OCI-LY1 (cell line): Measurements from ENCODE around the gene CPNE5.
A peak's percentile ranks its signal among the peaks of the same experiment; 100 is the strongest.

Experiments used
- H2AFZ ChIP-seq: fragments of 200-600 bp; sonication (generic), shearing (Covaris generic); 2 replicates; pipeline ENCODE4 v1.6.0; 2014; ENCODE audit warnings: antibody characterized with exemption, mild to moderate bottlenecking, low read length
- H3F3A ChIP-seq: fragments of 200-600 bp; sonication (generic), shearing (Covaris generic); 2 replicates; pipeline ENCODE4 v1.6.0; 2014; ENCODE audit warnings: mild to moderate bottlenecking, antibody characterized with exemption, low read length, moderate library complexity; ENCODE audit not compliant: insufficient read depth
- H3K27ac ChIP-seq: fragments of 200-600 bp; sonication (generic); 2 replicates; pipeline ENCODE4 v1.5.1; 2014; ENCODE audit warnings: low read length, mixed run types, mild to moderate bottlenecking, low read depth; ENCODE audit not compliant: poor library complexity, severe bottlenecking
- H3K27me3 ChIP-seq: fragments of 200-600 bp; sonication (generic); 2 replicates; pipeline ENCODE4 v1.6.0; 2014; ENCODE audit warnings: antibody characterized with exemption, mild to moderate bottlenecking, low read length, moderate library complexity; ENCODE audit not compliant: insufficient read depth
- H3K36me3 ChIP-seq: fragments of 200-600 bp; sonication (generic); 2 replicates; pipeline ENCODE4 v1.6.1; 2014; ENCODE audit warnings: mild to moderate bottlenecking, antibody characterized with exemption, low read length, moderate library complexity, mixed read lengths; ENCODE audit not compliant: insufficient read depth
- H3K4me1 ChIP-seq: fragments of 200-600 bp; sonication (generic); 2 replicates; pipeline ENCODE4 v1.5.1; 2014; ENCODE audit warnings: mild to moderate bottlenecking, low read length, moderate library complexity; ENCODE audit not compliant: insufficient read depth, severe bottlenecking
- H3K4me2 ChIP-seq: fragments of 200-600 bp; sonication (generic), shearing (Covaris generic); 2 replicates; pipeline ENCODE4 v1.6.1; 2014; ENCODE audit warnings: low read length
- H3K4me3 ChIP-seq: fragments of 200-600 bp; sonication (generic); 2 replicates; pipeline ENCODE4 v1.5.1; 2014; ENCODE audit warnings: low read length, low read depth, mild to moderate bottlenecking, mixed read lengths; ENCODE audit not compliant: poor library complexity, severe bottlenecking
- H3K79me2 ChIP-seq: fragments of 200-600 bp; shearing (Covaris generic); 2 replicates; pipeline ENCODE4 v1.6.1; 2016; ENCODE audit warnings: mixed run types, low read length, mixed read lengths; ENCODE audit not compliant: insufficient read depth
- H3K9ac ChIP-seq: fragments of 200-600 bp; sonication (generic), shearing (Covaris generic); 2 replicates; pipeline ENCODE4 v1.6.1; 2014; ENCODE audit warnings: mild to moderate bottlenecking, low read length, mixed read lengths
- H3K9me2 ChIP-seq: fragments of 200-600 bp; sonication (generic), shearing (Covaris generic); 2 replicates; pipeline ENCODE4 v1.6.1; 2014; ENCODE audit warnings: low read depth, mild to moderate bottlenecking, low read length, mixed read lengths
- H3K9me3 ChIP-seq: fragments of 200-600 bp; shearing (Covaris generic); 2 replicates; pipeline ENCODE4 v1.6.1; 2014; ENCODE audit warnings: low read length, mixed read lengths
- H4K20me1 ChIP-seq: fragments of 200-600 bp; sonication (generic), shearing (Covaris generic); 2 replicates; pipeline ENCODE4 v1.6.0; 2016; ENCODE audit warnings: mild to moderate bottlenecking, low read length; ENCODE audit not compliant: insufficient read depth
- CTCF ChIP-seq: fragments of 200-600 bp; sonication (generic), shearing (Covaris generic); IDR thresholded peaks from 2 replicates; pipeline ENCODE4 v1.5.1; 2017; ENCODE audit warnings: mild to moderate bottlenecking, antibody characterized with exemption, low read length, moderate library complexity, mixed read lengths
- EZH2 ChIP-seq: fragments of 200-600 bp; sonication (generic), shearing (Covaris generic); IDR thresholded peaks from 2 replicates; pipeline ENCODE4 v1.8.0; 2017; ENCODE audit warnings: borderline replicate concordance, mixed run types, mild to moderate bottlenecking, antibody characterized with exemption, low read length, moderate library complexity, mixed read lengths

CPNE5 gene

GRCh38 chr6:36760685-36761435, 78.4 kb downstream of the CPNE5 start:
- Histone ChIP-seq H2AFZ (no peak overlapping the region), H3K79me2 (no peaks in the 10 kb centered on the region), H3K4me2 (no peak overlapping the region; the same call in 1 of the 2 replicates), H3K4me3 (no peak overlapping the region), H3K4me1 (peaks cover 74% of the 10 kb centered on the region), H3K36me3 (no peaks in the 10 kb centered on the region), H3F3A (no peaks in the 10 kb centered on the region; the same call in 1 of the 2 replicates), H3K9me3 (no peaks in the 10 kb centered on the region), H3K27ac (peak overlapping the region; percentile 46), H4K20me1 (no peaks in the 10 kb centered on the region), H3K9ac (no peak overlapping the region; the same call in 1 of the 2 replicates), H3K27me3 (no peaks in the 10 kb centered on the region), H3K9me2 (no peaks in the 10 kb centered on the region)
- no peak for TF ChIP-seq EZH2
- no peak for TF ChIP-seq CTCF

- Histone ChIP-seq H3K27me3 (no peaks in the 10 kb centered on the region), H2AFZ (no peak overlapping the region), H3K9me3 (no peaks in the 10 kb centered on the region), H4K20me1 (no peaks in the 10 kb centered on the region), H3K4me2 (peak overlapping the region; percentile 80), H3K79me2 (no peaks in the 10 kb centered on the region), H3K27ac (peak overlapping the region; percentile 83), H3K9me2 (no peaks in the 10 kb centered on the region), H3K4me1 (peaks cover 74% of the 10 kb centered on the region), H3K9ac (no peak overlapping the region), H3K4me3 (peak overlapping the region; percentile 46), H3F3A (no peaks in the 10 kb centered on the region; the same call in 1 of the 2 replicates), H3K36me3 (peaks cover 12% of the 10 kb centered on the region; the same call in 1 of the 2 replicates)
- TF ChIP-seq CTCF, result peak; percentile 98
- TF ChIP-seq EZH2, result no peak
These were observed 80.0 kb downstream of the CPNE5 start for GRCh38 chr6:36759148-36759759.

GRCh38 chr6:36758516-36759147, 80.6 kb downstream of the CPNE5 start:
- Histone ChIP-seq H3K9ac (no peak overlapping the region), H3K4me3 (peak overlapping the region; percentile 46), H3K9me2 (no peaks in the 10 kb centered on the region)

More at GRCh38 chr6:36758516-36759147, 80.6 kb downstream of the CPNE5 start:
- Histone ChIP-seq H3F3A (no peaks in the 10 kb centered on the region; the same call in 1 of the 2 replicates), H3K79me2 (no peaks in the 10 kb centered on the region), H3K27me3 (no peaks in the 10 kb centered on the region), H3K36me3 (peaks cover 13% of the 10 kb centered on the region; the same call in 1 of the 2 replicates), H3K4me2 (peak overlapping the region; percentile 80), H4K20me1 (no peaks in the 10 kb centered on the region), H3K27ac (peak overlapping the region; percentile 83), H2AFZ (no peak overlapping the region), H3K4me1 (peaks cover 77% of the 10 kb centered on the region), H3K9me3 (no peaks in the 10 kb centered on the region)
- TF ChIP-seq CTCF (no peak), EZH2 (no peak)
